Activated CD8-positive, alpha-beta memory T cell treated with anti-CD3 and anti-CD28 coated beads for 48 hours (primary cell): ENCODE data around the gene FXR2.

Source experiments
- DNase-seq, 3 experiments: peaks; one replicate each; pipeline ENCODE4 v3.0.0-alpha.2; 2020; ENCODE audit warnings: low read depth in 2 of 3, low spot score in 2 of 3

FXR2 gene

DNA sequence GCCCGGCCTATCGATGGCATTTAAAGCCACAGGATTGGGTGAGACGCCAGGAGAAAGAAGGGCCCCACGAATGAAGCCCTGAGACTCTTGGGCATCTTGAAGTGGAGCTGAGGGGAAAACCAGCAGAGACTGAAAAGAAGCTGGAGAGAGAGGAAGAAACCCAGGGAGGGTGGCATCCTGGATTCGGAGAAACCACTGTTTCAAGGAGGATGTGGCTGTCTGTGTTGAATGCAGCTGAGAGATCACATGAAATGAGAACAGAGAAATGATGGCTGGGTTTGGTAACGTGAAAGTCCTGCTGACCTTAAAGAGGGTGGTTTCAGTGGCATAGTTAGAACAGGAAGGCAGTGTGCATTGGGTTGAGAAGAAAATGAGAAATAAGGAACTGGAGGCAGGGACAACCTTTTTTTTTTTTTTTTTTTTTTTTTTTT lies 62.1 kb downstream of the FXR2 start:
- no peak for DNase-seq

DNA sequence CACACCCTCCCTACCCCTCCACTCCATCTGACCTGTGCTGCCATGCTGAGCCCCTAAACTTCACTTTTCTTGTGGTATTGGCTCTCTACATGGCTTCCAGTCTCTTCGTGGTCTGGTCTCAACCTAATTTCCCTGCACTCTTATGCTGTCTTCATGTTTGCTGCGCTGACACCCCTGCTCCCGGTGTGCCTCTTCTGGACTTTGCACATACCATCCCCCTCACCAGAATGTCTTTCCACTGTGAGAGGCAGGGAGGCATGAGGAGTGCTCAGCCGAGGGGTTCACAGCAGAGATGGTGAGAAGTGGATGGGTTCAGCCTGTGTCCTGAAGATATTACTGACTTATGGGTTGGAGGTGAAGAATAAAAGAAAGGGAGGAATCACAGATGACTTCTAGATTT lies 63.3 kb downstream of the FXR2 start:
- no peak for DNase-seq

DNA sequence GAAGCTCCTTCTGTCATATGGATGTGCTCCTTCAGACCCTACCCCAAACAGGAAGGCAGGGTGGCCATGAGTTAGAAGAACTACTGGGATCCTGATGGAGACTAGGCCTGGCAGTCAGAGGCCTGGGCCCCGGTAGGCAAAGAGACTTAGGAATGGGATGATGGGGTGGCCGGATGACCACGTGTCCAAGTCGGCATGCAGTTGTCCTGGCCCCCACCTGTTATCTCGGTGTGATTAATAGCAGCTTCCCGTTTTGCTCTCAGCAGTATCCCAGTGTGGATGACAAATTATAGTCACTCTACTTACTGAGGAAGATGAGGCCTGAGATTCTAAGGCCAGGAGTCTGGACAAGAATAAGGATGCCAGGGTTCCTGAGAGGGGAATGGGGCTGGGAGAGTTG lies 64.4 kb downstream of the FXR2 start:
- no peak for DNase-seq

DNA sequence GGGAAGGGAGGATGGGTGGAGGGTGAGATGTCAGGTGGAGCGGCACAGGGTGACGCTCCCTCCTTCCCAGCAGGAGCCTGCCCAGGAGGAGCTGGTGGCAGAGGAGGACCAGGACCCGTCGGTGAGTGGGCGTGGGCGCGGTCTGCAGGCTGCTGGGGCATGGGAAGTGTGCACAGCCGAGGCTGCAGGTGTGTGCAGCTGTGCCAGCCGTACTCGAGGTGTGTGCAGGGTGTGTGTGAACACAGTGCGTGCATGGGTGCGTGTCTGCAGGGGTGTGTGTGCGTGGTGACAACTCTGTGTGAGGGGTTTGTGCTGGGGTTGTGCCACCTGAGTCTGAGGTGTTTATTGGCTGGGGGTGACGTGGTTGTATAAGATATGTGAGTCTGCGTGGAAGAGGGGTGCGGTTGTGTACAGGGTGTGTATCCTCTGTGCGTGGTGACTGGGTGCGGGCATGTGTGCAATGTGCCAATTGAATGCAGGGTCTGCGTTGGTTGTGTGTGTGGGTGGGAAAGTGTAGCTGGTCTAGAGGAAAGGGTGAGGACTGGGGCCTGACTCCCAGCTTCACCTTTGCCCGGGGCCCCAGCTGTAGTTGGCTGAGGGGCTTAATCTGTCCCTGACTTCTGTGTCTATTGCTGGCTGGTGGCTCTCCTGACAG lies 65.2 kb downstream of the FXR2 start:
- DNase-seq, result no peak

DNA sequence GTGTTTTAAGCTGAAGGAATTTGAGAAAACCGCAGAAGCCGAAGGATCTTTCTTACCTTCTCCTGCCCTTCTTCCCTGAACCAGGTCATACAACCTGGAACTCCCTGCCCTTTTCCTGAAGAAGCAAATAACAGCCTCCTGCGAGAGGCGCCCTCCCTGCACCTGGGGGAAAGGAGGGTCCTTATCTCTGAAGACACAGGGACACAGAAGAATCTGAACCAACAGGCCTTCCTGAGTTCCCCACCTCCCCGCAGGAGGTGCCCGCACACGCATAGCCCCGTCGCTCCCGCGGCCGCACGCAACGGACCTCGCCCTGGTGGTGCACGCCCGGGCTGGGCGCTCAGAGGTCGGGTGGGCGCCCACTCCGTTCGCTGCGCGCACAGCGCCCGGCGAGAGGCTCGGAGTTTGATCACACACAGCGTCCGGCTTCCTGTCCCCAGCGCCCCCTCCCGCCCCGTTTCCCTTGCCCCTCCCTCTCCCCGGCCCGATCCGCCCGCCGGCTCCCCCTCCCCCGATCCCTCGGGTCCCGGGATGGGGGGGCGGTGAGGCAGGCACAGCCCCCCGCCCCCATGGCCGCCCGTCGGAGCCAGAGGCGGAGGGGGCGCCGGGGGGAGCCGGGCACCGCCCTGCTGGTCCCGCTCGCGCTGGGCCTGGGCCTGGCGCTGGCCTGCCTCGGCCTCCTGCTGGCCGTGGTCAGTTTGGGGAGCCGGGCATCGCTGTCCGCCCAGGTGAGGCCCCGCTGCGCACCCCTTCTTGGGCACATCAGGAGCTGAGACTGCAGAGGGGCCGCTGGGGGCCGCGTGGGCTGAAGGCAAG lies 65.9 kb downstream of the FXR2 start, which contains the start of gene TNFSF12:
TNFSF12 (plus strand) TSS at position 474 of the 816 bp plus-strand sequence; CDS start at position 570, 96 bp downstream.
- peak in 1 of 3 experiments; percentile 45 for DNase-seq

DNA sequence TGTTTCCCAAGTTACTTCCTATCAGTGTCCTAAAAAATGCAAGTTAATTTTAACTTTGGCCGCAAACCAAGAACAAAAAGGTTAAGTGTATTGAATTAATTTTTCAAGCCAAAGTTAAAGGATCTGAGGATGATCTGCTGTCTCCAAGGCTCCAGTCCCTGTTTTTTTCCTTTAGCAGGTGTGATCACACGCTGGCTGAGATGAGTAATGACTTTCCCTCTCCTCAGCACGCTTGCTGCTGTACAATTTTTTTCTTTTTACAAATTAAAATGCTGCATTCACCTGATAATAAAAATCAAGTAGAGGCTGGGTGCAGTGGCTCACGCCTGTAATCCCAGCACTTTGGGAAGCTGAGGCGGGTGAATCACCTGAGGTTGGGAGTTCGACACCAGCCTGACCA lies 69.8 kb downstream of the FXR2 start:
- DNase-seq, result no peak
